22Rv1 (cell line): ENCODE data around the gene GREB1L.

Source experiments
- H3K27ac ChIP-seq: fragments of 450-650 bp; 2 replicates; pipeline ENCODE4 v1.5.1; 2017
- CTCF ChIP-seq: fragments of 450-650 bp; IDR thresholded peaks from 2 replicates; pipeline ENCODE4 v1.5.1; 2017; ENCODE audit warnings: mild to moderate bottlenecking
- ZFX ChIP-seq: fragments of 450-650 bp; IDR thresholded peaks from 2 replicates; pipeline ENCODE4 v1.6.1; 2017; ENCODE audit warnings: antibody characterized with exemption, borderline replicate concordance

The GREB1L gene

DNA sequence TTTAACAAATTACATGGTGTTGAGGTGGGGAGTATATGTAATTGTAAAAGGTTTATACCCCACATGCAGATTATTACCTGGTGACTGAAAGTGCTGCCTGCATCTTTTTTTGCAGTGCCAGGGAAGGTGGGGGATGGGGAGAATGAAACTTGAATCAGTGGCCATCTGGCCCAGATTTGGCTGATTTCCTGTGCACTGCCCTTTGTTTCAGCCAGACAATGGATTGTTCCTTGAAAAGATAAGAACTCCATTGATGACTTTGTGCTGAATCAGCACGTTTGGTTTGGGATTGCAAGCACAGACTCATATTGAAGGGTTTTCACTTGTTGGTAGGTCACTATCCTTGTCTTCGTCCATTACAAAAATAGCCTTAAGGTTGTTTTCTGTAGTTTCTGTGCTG lies 20.9 kb downstream of the GREB1L start:
- TF ChIP-seq ZFX (no peak), CTCF (no peak)
- no peak overlapping the region for H3K27ac ChIP-seq

DNA sequence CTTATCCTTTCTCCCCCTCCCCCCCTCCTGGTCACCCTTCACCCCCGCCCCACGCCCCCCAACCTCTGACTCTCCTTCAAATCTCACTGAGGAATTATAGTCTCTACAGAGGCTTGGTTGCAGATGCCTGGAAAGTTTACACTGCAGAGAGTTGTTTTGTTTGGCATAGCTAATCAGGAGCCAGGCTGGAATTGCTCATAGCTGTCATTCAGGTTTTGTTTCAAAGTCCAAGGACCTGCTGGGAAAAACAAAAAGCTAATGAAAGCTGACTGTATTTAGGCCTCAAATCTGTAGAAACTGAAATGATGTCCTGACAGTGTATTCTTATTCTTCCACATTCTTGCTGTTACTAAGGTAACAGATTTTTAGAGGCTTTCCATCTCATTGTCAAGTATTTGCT lies 22.6 kb downstream of the GREB1L start:
- no peak for TF ChIP-seq CTCF
- no peak for TF ChIP-seq ZFX
- no peak overlapping the region for H3K27ac ChIP-seq

GRCh38 chr18:21265971-21266673 lies 24.1 kb downstream of the GREB1L start:
- no peak overlapping the region for H3K27ac ChIP-seq
- TF ChIP-seq ZFX (no peak), CTCF (no peak)

DNA sequence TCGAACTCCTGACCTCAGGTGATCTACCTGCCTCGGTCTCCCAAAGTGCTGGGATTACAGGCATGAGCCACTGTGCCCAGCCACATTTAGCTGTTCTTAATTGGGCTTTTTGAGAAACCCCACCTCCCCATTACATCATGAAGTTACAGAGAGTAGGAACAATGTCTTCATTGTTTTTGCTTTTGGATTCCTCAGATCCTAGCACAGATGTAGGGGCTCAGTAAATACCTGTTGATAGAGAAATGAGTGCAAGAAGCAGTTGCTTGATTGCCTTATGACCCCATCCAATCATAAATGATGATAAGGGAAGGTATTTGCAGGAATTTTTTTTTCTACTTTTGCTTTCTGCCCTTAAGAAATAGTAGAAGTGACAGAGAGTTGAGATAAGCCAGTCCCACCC lies 25.4 kb downstream of the GREB1L start:
- no peak for TF ChIP-seq ZFX
- H3K27ac ChIP-seq, result no peak overlapping the region

- no peak overlapping the region for H3K27ac ChIP-seq
- TF ChIP-seq ZFX (no peak), CTCF (no peak)
Measured at GRCh38 chr18:21269349-21269748, 27.3 kb downstream of the GREB1L start.

- TF ChIP-seq ZFX, result no peak
- no peak for TF ChIP-seq CTCF
- H3K27ac ChIP-seq, result no peak overlapping the region
Measured at GRCh38 chr18:21270453-21270852, 28.4 kb downstream of the GREB1L start.

GRCh38 chr18:21272016-21272579 lies 30.1 kb downstream of the GREB1L start:
- no peak overlapping the region for H3K27ac ChIP-seq
- TF ChIP-seq CTCF (no peak), ZFX (no peak)

- H3K27ac ChIP-seq, result no peak overlapping the region
- TF ChIP-seq CTCF, result no peak
- TF ChIP-seq ZFX, result no peak
Measured at GRCh38 chr18:21273568-21273967, 31.5 kb downstream of the GREB1L start.
